DMS 273 treated with DMSO at 0.1 percent for 48 hours (cell line): ENCODE measurements around the gene NHERF1.

Experiments
- DNase-seq: peaks from one replicate; lab custom pipeline; 2025; lab: John Stamatoyannopoulos, UW

The NHERF1 gene

DNA sequence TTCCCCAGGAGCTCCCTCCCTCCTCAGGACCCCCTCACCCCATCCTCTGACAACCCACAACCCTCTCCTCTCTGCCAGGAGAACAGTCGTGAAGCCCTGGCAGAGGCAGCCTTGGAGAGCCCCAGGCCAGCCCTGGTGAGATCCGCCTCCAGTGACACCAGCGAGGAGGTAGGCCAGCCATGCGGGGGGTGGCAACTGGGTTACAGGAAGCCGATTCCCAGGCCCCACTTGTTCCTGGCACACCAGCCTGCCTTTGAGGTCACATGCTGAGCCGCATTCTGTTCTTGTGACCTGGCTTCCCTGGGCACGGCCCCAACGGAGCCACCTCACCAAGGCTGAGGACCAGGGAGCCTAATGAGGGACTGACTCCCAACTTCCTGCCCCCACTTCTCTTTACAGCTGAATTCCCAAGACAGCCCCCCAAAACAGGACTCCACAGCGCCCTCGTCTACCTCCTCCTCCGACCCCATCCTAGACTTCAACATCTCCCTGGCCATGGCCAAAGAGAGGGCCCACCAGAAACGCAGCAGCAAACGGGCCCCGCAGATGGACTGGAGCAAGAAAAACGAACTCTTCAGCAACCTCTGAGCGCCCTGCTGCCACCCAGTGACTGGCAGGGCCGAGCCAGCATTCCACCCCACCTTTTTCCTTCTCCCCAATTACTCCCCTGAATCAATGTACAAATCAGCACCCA is 19.8 kb downstream of the NHERF1 start:
- no peak for DNase-seq

DNA sequence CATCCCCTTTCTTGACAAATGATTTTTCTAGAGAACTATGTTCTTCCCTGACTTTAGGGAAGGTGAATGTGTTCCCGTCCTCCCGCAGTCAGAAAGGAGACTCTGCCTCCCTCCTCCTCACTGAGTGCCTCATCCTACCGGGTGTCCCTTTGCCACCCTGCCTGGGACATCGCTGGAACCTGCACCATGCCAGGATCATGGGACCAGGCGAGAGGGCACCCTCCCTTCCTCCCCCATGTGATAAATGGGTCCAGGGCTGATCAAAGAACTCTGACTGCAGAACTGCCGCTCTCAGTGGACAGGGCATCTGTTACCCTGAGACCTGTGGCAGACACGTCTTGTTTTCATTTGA is 20.3 kb downstream of the NHERF1 start:
- no peak for DNase-seq

DNA sequence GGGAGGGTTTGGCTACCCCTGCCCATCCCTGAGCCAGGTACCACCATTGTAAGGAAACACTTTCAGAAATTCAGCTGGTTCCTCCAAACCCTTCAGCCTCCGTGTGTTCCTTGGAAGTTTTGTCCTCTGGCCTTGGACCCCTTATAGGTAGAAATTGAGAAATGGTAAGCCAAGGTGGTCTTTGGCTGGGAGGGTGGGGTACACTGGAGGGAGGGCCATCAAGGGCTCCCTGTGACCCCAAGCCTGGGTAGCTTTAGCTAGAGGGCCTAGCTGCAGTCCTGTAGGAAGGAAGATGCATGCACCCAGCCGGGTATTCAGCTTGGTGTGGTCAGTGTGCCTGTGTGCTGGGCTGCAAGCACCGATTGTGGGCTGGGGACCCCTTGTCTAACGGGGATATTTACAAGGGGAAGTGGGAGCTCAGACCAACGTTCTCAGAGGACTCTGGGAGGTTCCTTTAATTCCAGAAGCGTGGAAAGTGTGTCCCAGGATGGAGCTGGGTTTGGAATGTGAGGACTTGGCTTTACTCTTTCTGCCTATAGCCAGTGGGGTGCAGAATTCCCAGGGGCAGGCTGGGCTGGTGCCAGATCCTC is 20.9 kb downstream of the NHERF1 start:
- no peak for DNase-seq

DNA sequence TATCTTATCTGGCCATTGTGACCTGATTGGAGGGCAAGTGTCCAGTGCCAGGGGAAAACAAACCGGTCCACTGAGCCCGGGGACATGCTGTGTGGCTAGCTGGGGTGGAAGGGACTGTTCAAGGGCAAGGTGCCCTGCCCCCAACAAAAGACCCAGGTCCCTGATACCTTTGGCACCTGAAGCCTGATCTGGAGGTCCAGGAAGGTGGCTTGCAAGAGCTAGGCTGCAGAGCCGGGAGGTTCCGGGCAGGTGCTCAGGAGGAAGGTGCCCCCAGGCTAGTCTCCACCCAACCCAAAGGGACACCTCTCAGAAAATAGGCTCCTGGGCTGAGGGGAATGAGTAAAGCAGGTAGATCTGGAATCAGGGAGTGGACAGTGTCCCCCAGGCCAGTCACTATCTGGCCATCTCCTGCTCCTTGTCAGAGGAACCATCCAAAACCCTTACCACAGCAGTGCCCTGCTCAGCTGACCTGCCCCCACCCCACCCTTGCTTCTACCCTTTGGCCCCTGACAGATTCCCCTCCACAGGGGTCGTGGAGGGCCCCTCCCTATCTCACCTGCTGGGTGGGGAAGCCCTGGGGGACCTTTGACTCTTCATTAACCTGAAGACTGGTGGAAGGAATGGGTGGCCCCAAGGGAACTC is 21.5 kb downstream of the NHERF1 start:
- no peak for DNase-seq

DNA sequence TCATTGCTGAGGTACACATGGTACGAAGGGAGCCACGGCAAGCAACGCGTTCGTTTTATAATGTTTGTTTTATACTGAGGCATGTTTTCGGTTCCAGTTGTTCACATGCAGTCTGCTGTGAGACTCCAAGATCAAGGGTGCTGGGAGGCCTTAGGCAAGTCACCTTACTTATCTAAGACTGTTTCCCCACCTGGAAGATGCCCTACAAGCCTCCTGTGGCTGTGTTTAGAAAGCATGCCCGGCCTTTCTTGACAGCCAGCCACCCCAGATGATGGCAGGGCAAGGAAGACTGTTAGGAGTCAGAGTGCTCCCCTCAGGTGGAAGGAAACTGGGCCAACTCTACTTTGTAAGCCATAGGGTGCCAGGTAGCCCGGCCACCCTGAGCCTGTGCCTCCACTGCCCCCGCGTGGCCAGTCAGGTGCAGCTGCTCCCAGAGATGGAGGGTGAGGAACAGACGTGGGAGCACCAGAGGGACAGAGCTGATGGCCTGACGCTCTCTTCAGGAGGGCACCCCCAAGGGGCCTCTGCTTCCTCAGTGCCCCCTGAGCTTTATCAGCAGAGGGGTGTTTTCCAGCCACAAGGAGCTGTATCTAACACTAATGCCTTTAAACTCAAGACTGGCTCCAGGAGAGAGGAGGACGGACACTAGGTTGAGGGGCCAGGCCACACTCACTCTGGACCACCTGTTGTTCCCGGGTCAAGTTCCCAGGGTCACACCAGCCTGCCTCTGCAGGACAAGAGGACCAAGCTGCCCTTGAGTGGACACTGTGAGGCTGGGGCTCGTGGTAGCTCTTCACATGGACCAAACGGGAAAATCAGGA is 22.3 kb downstream of the NHERF1 start:
- peak; percentile 14 for DNase-seq

DNA sequence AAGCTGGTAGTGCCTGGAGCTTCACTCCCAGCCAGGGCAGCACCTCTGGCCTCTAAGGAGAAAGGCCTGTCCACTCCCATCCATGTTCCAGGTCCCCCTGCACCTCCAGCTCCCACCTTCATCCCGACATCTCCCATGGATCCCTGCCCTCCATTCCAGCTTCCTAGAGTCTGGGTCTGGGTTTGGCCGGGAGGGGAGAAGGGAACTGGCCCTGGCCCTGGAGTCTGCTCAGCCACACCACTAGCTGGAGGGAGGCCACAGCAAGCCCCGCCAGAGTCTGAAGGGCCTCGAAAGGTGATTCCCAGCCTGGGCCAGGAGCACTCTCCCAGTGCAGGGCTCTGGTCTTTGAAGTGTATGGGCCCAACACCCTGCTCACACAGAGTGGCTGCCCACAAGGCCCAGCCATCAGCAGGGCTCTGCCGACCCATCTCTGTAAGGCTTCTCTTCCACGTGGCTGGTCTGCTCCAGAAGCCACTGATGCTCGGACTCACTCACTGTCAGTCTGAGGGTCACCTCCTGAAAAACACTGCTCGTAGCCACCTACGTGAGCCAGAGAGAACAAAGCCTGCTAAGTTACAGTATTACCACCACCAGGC is 23.0 kb downstream of the NHERF1 start:
- no peak for DNase-seq

DNA sequence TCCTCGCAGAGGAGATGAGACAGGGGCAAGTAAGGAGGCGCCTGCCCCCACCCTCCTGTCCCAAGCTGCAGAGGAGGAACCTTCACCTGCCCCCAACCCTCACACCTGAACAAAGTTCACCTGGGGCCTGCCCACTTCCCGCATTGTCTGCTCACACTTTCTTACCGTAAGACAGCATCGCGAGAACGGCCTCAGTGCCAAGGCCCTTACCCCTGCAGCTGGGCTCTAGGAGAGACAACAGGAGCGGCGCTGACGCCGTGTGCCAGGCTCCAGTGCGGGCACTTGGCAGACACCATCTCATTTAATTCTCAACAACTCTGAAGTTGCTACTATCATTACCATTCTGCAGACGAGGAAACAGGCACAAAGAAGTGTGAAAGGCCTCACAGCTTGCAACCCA is 23.6 kb downstream of the NHERF1 start:
- DNase-seq, result no peak

DNA sequence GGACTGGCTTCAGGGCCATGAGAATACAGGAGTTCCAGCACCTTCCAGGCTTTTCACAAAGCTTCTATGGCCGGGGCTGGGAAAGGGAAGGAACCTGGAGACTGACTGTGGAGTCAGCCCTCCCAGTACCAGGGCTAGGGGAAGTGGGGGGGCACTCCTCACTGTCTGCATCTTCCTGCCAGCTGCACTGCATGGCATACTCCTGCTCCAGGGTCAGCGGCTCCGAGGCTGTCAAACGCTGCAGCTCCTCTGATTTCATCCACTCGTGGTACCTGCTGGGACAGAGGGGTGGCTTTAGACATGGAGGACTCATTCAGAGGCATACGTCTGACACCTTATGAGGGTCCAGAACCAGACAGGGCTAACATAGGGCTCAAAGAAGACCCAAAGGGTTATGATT is 25.0 kb downstream of the NHERF1 start:
- DNase-seq, result no peak

DNA sequence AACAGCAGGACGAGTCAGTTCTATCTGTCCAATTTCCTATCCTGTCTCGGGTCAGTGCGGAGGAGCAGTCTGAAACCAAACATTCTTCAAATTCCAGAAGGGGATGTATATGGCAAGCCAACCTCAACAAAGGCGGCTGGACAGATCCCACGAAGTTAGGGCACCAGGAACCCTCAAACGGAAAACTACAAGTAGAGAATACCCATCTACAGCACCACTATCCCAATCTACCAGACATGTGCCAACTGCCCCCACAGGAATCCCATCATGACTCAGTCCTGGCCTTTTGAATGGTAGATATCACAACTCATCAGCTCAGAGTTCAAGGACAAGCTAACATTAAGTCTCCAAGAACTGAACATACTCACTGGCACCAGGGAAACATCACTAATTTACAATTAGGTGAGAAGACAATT is 25.5 kb downstream of the NHERF1 start:
- no peak for DNase-seq

DNA sequence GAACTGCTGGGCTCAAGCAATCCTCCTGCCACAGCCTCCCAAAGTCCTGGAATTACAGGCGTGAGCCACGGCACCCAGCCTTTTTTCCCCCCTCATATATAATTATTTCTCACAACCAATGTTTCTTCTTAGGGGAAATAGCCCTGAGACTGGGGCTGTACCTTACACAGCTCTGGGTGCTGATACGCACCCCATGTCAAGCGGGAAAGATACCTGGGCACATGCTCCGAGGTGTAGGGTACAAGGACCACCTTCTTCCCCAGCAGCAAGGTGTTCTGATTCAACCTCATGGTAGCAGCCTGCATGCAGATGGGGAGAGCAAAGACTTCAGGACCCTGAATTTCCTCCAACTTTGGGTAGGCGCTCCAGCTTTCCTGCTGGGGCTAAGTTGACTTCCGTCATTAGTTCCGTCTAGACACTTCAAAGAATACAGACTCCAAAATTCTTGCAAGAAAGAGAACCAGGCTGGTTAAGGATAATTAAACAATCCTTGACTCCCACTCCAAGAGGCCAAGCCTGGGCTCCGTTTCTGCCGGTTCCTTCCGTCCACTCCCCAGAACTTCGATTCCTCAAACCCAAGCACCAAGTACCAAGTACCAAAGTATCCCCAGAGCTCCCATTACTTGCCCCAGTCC is 27.1 kb downstream of the NHERF1 start:
- DNase-seq, result no peak

DNA sequence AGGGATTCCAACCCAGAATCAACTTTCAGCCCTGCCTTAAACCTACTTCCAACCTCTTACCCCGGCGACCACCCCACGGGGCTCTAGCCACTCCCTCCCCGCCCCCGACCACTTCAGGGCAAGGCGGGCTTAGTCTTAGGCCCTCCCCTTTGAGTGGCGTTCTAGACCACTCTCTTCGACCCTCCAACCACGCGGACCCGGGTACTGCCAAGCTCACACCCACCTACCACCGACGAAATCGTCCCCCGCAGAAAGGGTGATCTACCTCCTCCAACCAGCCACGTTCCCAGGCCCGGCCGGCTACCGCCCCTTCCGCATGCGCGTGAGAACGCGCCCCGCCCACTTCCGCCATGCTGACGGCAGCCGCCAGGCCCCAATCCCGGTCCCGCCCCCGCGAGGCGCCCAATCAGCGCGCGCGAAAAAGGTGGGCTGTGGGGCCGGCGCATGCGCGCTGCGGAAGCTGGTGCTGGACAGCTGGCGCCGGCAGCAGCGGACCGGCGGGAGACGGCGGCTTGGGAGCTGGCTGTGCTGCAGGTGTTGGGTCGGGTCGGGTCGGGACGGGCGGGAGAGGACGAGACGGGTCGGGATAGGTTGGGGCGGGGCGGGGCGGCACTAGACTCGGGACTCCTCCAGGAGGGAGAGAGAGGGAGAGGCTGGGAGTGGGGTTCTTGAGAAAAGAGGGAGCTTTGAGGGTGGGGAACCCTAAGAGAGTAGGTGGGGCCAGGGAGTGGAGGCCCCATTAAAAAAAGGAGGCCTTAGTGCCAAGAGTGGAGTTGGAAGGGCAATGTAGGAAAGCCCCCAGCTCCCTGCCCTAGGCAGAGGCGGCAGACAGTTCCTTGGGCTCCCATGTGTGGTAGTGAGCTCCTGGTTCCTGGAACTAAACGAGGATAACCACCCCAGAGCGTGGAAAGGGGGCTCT is 27.9 kb downstream of the NHERF1 start, which contains the start of gene NAT9:
TSS of gene NAT9 (minus strand) at position 302 of the 919 bp plus-strand sequence. CDS start 647 bp downstream, outside the sequence.
- peak; percentile 92 for DNase-seq

DNA sequence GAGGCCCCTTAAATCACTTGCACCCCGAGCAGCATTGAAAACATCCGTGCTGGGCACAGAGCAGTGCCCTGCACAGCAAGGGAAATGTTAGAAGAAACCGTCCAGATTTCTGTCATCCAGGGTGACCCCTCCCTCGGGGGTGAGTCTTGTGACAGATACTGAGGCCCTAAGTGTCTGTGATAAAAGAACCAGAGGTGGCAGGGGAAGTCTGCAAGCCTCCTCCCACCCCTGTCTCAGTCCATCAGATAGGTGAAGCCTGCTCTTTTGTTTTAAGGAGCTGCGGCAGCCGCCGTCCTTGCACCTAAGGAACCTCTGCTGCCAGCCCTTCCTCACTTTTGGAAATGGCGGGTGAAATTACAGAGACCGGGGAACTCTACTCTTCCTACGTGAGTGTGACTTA is 28.6 kb downstream of the NHERF1 start:
- DNase-seq, result no peak

DNA sequence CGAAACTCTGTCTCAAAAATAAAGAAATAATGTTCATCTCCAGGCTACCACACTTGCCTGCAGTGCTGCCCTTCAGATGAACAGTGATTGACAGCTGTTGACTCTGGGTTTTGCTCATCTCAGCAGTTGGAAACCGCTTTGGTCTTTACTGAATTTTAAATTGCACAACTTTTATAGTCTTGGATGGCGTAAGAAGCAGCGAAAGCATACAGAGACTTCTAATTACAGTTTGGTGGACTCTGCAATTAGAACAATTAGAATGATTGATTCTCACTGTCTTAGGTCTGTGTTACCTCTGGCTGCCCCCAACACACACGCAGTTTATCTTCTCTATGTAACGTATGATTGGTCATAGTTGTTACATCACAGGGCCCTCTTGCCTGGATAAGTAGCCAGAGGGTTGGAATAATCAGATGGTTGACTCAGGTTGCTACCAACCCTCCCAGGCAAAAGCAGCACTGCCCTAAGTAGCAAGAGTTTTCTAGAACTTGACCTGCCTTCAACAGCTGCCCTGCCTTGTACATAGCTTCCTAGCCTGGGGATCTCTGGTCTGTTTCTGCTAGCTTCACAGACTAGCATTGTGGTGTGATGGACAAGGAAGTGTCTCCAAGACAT is 29.6 kb downstream of the NHERF1 start:
- DNase-seq, result no peak

DNA sequence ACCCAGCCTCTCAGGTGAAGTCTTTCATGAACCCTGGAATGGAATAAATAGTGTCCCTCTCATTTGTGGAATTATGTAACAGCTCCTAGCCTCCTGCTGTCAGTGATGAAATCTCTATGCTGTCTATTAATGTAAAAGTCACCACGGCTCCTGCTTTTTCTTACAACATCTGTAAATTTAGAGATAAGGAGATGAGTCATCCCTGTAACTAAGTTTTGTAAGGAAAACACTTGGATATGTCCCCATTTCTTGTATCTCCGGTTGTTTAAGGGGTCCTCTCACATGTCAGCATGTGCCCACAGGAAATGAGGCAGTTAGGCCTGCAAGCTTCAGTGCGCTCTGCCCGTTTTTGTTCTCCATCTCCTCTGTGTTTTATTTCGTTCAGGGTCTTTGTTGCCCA is 30.5 kb downstream of the NHERF1 start:
- no peak for DNase-seq

DNA sequence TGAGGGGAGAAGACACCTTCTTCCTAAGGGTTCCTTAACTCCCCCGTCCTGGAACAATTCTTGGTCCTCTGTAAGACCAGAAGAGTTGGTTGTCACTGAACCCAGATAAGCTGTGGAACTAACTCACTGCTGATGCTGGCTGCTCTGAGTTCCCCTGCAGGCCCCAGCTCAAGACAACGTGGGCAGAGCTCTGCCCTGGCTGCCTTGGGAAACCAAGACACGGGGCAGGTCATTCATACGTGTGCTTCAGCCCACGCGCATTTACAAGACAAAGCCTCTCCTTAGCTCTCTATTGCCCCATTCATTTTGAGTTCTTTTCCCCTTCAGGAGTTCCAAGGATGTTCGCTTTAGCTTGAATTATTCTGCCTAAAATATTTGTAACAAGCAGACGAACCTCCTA is 31.1 kb downstream of the NHERF1 start:
- no peak for DNase-seq

DNA sequence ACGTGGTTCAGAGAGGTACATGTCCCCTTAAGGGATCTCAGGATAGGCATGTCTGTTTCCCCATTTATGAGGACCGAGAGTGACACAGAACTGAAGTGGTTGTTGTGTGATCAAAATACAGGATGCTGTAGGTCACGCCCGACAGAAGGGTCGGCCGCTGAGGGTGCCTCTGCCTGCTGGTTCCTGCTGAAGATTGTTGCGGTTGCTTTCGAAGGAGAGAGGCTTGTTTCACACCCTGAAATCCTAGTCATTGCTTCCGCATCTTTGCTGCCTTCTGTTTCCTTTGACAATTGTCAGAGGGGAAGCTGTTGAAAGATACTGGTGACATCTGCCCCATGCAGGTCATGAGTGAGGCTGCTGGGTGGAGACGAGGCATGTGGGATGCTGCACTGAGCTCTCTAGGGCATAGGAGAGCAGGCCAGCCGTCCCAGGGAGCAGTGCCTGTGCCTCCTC is 31.5 kb downstream of the NHERF1 start:
- no peak for DNase-seq

DNA sequence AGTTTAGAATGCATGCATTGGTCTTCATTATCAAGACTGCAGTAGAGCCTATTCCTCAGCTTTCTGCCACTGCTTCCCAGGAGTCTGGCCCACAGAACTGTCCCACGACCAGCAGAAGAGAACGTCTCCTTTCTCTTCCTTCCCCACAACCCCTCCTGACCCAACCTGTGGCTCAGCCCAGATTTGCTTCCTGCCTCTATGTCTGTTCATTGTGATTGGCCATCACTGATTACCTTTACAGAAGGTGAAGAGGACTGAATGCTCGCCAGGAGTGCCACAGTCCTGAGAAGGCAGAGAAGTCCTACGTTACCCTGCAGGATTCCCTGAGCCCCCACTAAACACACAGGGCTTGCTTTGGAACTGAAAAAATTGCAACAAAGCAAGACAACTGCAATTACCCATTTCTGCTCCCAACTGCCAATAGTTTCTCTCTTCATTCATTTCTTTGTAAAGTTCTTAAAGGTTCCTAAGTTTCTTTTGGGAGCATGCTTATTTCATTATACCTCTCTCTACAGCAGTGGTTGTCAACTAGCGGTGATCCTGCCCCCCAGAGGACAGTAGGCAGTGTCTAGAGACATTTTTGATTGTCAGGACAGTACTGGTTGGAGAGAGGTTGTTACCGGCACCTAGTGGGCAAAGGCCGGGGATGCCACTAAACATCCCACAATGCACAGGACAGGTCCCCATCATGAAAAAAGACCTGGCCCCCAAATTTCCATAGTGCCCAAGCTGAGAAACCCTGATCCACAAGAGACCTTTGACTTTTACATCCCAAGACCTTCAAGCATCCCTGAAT is 32.2 kb downstream of the NHERF1 start:
- peak; percentile 36 for DNase-seq

DNA sequence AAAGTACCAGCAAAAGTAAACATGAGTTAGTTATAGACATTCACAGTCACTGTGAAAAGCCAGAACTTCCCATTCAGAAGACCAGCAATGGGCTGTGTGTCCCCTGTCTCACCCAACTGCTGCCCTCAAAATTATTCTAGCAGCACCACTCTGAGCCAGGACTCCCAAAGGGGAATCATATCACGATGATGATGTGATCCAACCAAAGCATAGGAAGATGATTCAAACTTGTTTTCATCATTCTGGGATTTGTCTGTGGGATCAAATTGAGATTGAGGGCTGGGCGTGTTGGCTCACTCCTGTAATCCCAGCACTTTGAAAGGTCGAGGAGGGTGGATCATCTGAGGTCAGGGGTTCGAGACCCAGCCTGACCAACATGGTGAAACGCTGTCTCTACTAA is 34.1 kb downstream of the NHERF1 start:
- no peak for DNase-seq

DNA sequence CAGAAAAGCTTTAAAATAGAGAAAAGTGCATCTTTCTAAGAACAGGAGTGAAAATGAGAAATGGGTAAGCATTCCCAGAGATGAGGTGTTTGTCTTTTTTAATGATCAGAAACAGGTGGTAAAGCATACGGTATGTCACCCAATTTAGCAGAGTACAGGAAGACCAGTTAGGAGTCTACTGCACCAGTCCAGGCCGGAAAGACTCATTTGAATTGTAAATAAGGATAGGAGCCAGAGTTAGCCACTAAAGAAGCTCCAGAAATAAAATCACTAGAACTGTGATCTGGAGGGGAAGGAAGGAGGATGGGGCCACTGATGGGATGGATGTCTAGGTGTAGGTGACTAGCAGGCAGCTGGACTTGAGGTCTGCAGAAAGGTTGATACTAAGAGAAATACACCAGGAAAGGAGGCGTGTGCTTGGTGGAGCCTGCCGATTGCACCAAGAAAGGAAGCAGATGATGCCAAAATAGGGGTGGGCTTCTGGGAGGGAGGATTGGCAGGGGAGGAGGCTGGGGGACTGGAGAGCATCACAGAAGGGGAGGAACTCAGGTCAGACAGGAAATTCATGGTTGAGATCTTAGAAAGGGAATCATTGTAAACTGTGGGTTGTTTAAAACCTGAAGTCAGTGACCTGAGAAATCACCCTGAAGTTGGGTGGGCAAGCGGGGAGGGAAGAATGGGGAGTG is 35.8 kb downstream of the NHERF1 start:
- DNase-seq, result no peak
